ENCODE results near the gene GOLGA6L10.
"Not testable (repeated sequence)": the region's sequence is repeated elsewhere in the genome, so short reads cannot be mapped to it uniquely, and the experiment has no call there.

GRCh38 chr15:82387209-82387608, 37.9 kb upstream of the GOLGA6L10 start:
- not testable (repeated sequence) for TF ChIP-seq HNF4G (IDR thresholded peaks at IDR 0.05); MAX (IDR thresholded peaks at IDR 0.05); CTCF (IDR thresholded peaks at IDR 0.05; ENCODE audit: low read depth, low read length, missing input control); HNF4A (conservative IDR thresholded peaks at IDR 0.05); ATF3 (IDR thresholded peaks at IDR 0.05); ZBTB33 (IDR thresholded peaks at IDR 0.05); REST (IDR thresholded peaks at IDR 0.05); GABPA (IDR thresholded peaks at IDR 0.05 in 1 of 2, conservative IDR thresholded peaks at IDR 0.05 in 1 of 2); YY1 (IDR thresholded peaks at IDR 0.05)
